ENCODE data around the gene SLC35F1.

Gene SLC35F1

GRCh38 chr6:118200160-118200559, 293.1 kb downstream of the SLC35F1 start:
- TF ChIP-seq CTCF (IDR thresholded peaks at IDR 0.05), result no peak

- TF ChIP-seq CTCF (IDR thresholded peaks at IDR 0.05), result no peak
Measured at GRCh38 chr6:118202517-118202916, 295.5 kb downstream of the SLC35F1 start.

GRCh38 chr6:118203545-118203944, 296.5 kb downstream of the SLC35F1 start:
- TF ChIP-seq CTCF (IDR thresholded peaks at IDR 0.05), result no peak

- no peak for TF ChIP-seq CTCF (IDR thresholded peaks at IDR 0.05)
Measured at GRCh38 chr6:118206221-118206620, 299.2 kb downstream of the SLC35F1 start.

GRCh38 chr6:118207947-118208346, 300.9 kb downstream of the SLC35F1 start:
- TF ChIP-seq CTCF (IDR thresholded peaks at IDR 0.05), result no peak

GRCh38 chr6:118212451-118213173, 305.5 kb downstream of the SLC35F1 start:
- TF ChIP-seq CTCF (IDR thresholded peaks at IDR 0.05), result no peak

- TF ChIP-seq CTCF (IDR thresholded peaks at IDR 0.05), result no peak
Measured at GRCh38 chr6:118215269-118215668, 308.2 kb downstream of the SLC35F1 start.

GRCh38 chr6:118216751-118217150, 309.7 kb downstream of the SLC35F1 start:
- no peak for TF ChIP-seq CTCF (IDR thresholded peaks at IDR 0.05)
